HUDEP-2 (cell line): ENCODE results near the gene TDRD5.
"Not testable (repeated sequence)": the region's sequence is repeated elsewhere in the genome, so short reads cannot be mapped to it uniquely, and the experiment has no call there.

ENCODE experiments used
- DNase-seq, 76 experiments: peaks; one replicate each; lab custom pipeline; 2025; ENCODE audit not compliant: unreplicated experiment in 76 of 76; lab: John Stamatoyannopoulos, UW

The TDRD5 gene

GRCh38 chr1:179591253-179591591, 410 bp upstream of the TDRD5 start:
- DNase-seq: no peak

- DNase-seq: no peak
Measured at GRCh38 chr1:179598631-179599030, 7.0 kb downstream of the TDRD5 start.

GRCh38 chr1:179599623-179600249, 8.1 kb downstream of the TDRD5 start:
- DNase-seq: peak in 14 of 76 experiments; percentile 1 to 39 (median 9)

- DNase-seq: no peak
Measured at GRCh38 chr1:179601093-179601492, 9.5 kb downstream of the TDRD5 start.

- DNase-seq: no peak
Measured at GRCh38 chr1:179612361-179612760, 20.7 kb downstream of the TDRD5 start.

- no peak for DNase-seq
Measured at GRCh38 chr1:179630719-179631118, 39.1 kb downstream of the TDRD5 start.

GRCh38 chr1:179632868-179633267, 41.2 kb downstream of the TDRD5 start:
- no peak for DNase-seq

GRCh38 chr1:179637211-179637860, 45.7 kb downstream of the TDRD5 start:
- no peak for DNase-seq

- DNase-seq: no peak
Measured at GRCh38 chr1:179661018-179661417, 69.4 kb downstream of the TDRD5 start.

- DNase-seq: no peak
Measured at GRCh38 chr1:179663810-179664209, 72.2 kb downstream of the TDRD5 start.

GRCh38 chr1:179677882-179678281, 86.2 kb downstream of the TDRD5 start:
- no peak for DNase-seq

- DNase-seq: not testable (repeated sequence)
Measured at GRCh38 chr1:179694530-179694929, 102.9 kb downstream of the TDRD5 start.

GRCh38 chr1:179702946-179703539, 111.4 kb downstream of the TDRD5 start:
- no peak for DNase-seq

- peak in 43 of 76 experiments; percentile 1 to 56 (median 15) for DNase-seq
Measured at GRCh38 chr1:179706339-179706941, 114.8 kb downstream of the TDRD5 start.

- no peak for DNase-seq
Measured at GRCh38 chr1:179707406-179707805, 115.8 kb downstream of the TDRD5 start.

GRCh38 chr1:179708434-179709195, 117.0 kb downstream of the TDRD5 start:
- DNase-seq: no peak

- DNase-seq: no peak
Measured at GRCh38 chr1:179709841-179710329, 118.3 kb downstream of the TDRD5 start.

GRCh38 chr1:179714159-179714558, 122.5 kb downstream of the TDRD5 start:
- DNase-seq: no peak

- no peak for DNase-seq
Measured at GRCh38 chr1:179714623-179715022, 123.0 kb downstream of the TDRD5 start.

GRCh38 chr1:179719272-179719671, 127.6 kb downstream of the TDRD5 start:
- no peak for DNase-seq

GRCh38 chr1:179728271-179728670, 136.6 kb downstream of the TDRD5 start:
- DNase-seq: no peak
